ENCODE data around the gene MTMR8.
A peak's percentile ranks its signal among the peaks of the same experiment; 100 is the strongest.
"Not testable (repeated sequence)": the region's sequence is repeated elsewhere in the genome, so short reads cannot be mapped to it uniquely, and the experiment has no call there.

MTMR8 gene

GRCh38 chrX:64394874-64395567 is at the start of gene MTMR8:
TSS of gene MTMR8 (minus strand) at chrX:64395452. CDS start at chrX:64395363, 89 bp downstream.
- DNase-seq = peak; percentile 10 to 37

- no peak for DNase-seq
Observed at GRCh38 chrX:64439551-64439950, 44.3 kb upstream of the MTMR8 start.

- no peak for DNase-seq
Observed at GRCh38 chrX:64437665-64438064, 42.4 kb upstream of the MTMR8 start.

- no peak for DNase-seq
Observed at GRCh38 chrX:64437218-64437617, 42.0 kb upstream of the MTMR8 start.

GRCh38 chrX:64428371-64428770 is 33.1 kb upstream of the MTMR8 start:
- DNase-seq = no peak

GRCh38 chrX:64427787-64428186 is 32.5 kb upstream of the MTMR8 start:
- no peak for DNase-seq

GRCh38 chrX:64427281-64427680 is 32.0 kb upstream of the MTMR8 start:
- DNase-seq = no peak

- DNase-seq = not testable (repeated sequence)
Observed at GRCh38 chrX:64409730-64410129, 14.5 kb upstream of the MTMR8 start.

GRCh38 chrX:64398088-64398487 is 2.8 kb upstream of the MTMR8 start:
- DNase-seq = no peak

GRCh38 chrX:64395568-64395929 is 297 bp upstream of the MTMR8 start:
- no peak for DNase-seq

GRCh38 chrX:64394059-64394873 is 986 bp downstream of the MTMR8 start:
- DNase-seq = no peak

- no peak for DNase-seq
Observed at GRCh38 chrX:64389489-64389888, 5.8 kb downstream of the MTMR8 start.

GRCh38 chrX:64380789-64381188 is 14.5 kb downstream of the MTMR8 start:
- DNase-seq = not testable (repeated sequence)

- DNase-seq = no peak
Observed at GRCh38 chrX:64379924-64380323, 15.3 kb downstream of the MTMR8 start.

- no peak for DNase-seq
Observed at GRCh38 chrX:64377753-64378152, 17.5 kb downstream of the MTMR8 start.

- no peak for DNase-seq
Observed at GRCh38 chrX:64352081-64352480, 43.2 kb downstream of the MTMR8 start.

- no peak for DNase-seq
Observed at GRCh38 chrX:64350521-64350920, 44.7 kb downstream of the MTMR8 start.

GRCh38 chrX:64350047-64350446 is 45.2 kb downstream of the MTMR8 start:
- DNase-seq = no peak

GRCh38 chrX:64342811-64343210 is 52.4 kb downstream of the MTMR8 start:
- no peak for DNase-seq

GRCh38 chrX:64338296-64338695 is 57.0 kb downstream of the MTMR8 start:
- DNase-seq = no peak

GRCh38 chrX:64334467-64334866 is 60.8 kb downstream of the MTMR8 start:
- DNase-seq = no peak

- DNase-seq = no peak
Observed at GRCh38 chrX:64330284-64330683, 65.0 kb downstream of the MTMR8 start.

GRCh38 chrX:64321507-64321906 is 73.7 kb downstream of the MTMR8 start:
- DNase-seq = no peak

- DNase-seq = no peak
Observed at GRCh38 chrX:64313624-64314023, 81.6 kb downstream of the MTMR8 start.

Data from NCI-H1930 (cell line).